SU-DHL-6 (cell line): ENCODE measurements around the gene MKS1.

Experiments used
- H2AFZ ChIP-seq: fragments of 200-600 bp; sonication (generic); 2 replicates; pipeline ENCODE4 v1.6.1; 2014; ENCODE audit warnings: low read depth, mild to moderate bottlenecking, moderate library complexity, mixed read lengths, antibody characterized with exemption, low read length; ENCODE audit not compliant: severe bottlenecking
- H3F3A ChIP-seq: fragments of 200-600 bp; shearing (Covaris generic); 2 replicates; pipeline ENCODE4 v1.6.0; 2016; ENCODE audit warnings: antibody characterized with exemption, mild to moderate bottlenecking; ENCODE audit not compliant: insufficient read depth
- H3K27ac ChIP-seq: fragments of 200-600 bp; sonication (generic); 2 replicates; pipeline ENCODE4 v1.5.1; 2016; ENCODE audit warnings: low read depth, mild to moderate bottlenecking, low read length, moderate library complexity, mixed read lengths
- H3K27me3 ChIP-seq: fragments of 200-600 bp; sonication (generic), shearing (Covaris generic); 2 replicates; pipeline ENCODE4 v1.6.0; 2014; ENCODE audit warnings: mild to moderate bottlenecking, low read length
- H3K36me3 ChIP-seq: fragments of 200-600 bp; sonication (generic); 2 replicates; pipeline ENCODE4 v1.6.1; 2014; ENCODE audit warnings: mild to moderate bottlenecking, low read length, mixed read lengths
- H3K4me2 ChIP-seq: fragments of 300-600, 200-600 bp; shearing (Covaris generic), sonication (generic); 2 replicates; pipeline ENCODE4 v1.6.0; 2014; ENCODE audit warnings: low read length, low read depth, mild to moderate bottlenecking; ENCODE audit not compliant: poor library complexity, severe bottlenecking
- H3K4me3 ChIP-seq: fragments of 200-600 bp; sonication (generic); 2 replicates; pipeline ENCODE4 v1.5.1; 2014; ENCODE audit warnings: antibody characterized with exemption, low read length, mild to moderate bottlenecking, mixed read lengths; ENCODE audit not compliant: insufficient read depth, poor library complexity, severe bottlenecking
- H3K79me2 ChIP-seq: fragments of 200-600 bp; sonication (generic); 2 replicates; pipeline ENCODE4 v1.6.1; 2014; ENCODE audit warnings: mild to moderate bottlenecking, low read length, moderate library complexity; ENCODE audit not compliant: insufficient read depth
- H3K9ac ChIP-seq: fragments of 200-600 bp; sonication (generic); 2 replicates; pipeline ENCODE4 v1.7.0; 2014; ENCODE audit warnings: mild to moderate bottlenecking, low read length
- H3K9me2 ChIP-seq: fragments of 200-600 bp; sonication (generic); replicated peaks from 2 replicates; pipeline ENCODE4 v1.6.1; 2014; ENCODE audit warnings: low read length; ENCODE audit not compliant: insufficient read depth
- H3K9me3 ChIP-seq: fragments of 200-600 bp; sonication (generic); 2 replicates; pipeline ENCODE4 v1.6.1; 2014; ENCODE audit warnings: low read length, mixed read lengths; ENCODE audit not compliant: insufficient read depth
- H4K20me1 ChIP-seq: fragments of 200-600 bp; sonication (generic); 2 replicates; pipeline ENCODE4 v1.6.1; 2014; ENCODE audit warnings: low read depth, mild to moderate bottlenecking, antibody characterized with exemption, low read length, moderate library complexity, mixed read lengths
- CTCF ChIP-seq: fragments of 200-600 bp; sonication (generic); IDR thresholded peaks from one replicate; pipeline ENCODE4 v1.5.1; 2017; ENCODE audit warnings: antibody characterized with exemption, mild to moderate bottlenecking, low read length, moderate library complexity; ENCODE audit not compliant: insufficient read depth, poor library complexity, severe bottlenecking
- EZH2phosphoT487 ChIP-seq: fragments of 200-600 bp; sonication (generic), shearing (Covaris generic); conservative IDR thresholded peaks from 2 replicates; pipeline ENCODE4 v1.6.1; 2018; ENCODE audit warnings: mild to moderate bottlenecking, antibody characterized with exemption, low read length, moderate library complexity, mixed read lengths

The MKS1 gene

GRCh38 chr17:58219789-58220183, 731 bp upstream of the MKS1 start:
- Histone ChIP-seq H3K79me2 (no peaks in the 10 kb centered on the region), H4K20me1 (no peaks in the 10 kb centered on the region), H3K9me2 (no peaks in the 10 kb centered on the region), H2AFZ (peak overlapping the region; percentile 87), H3F3A (no peaks in the 10 kb centered on the region), H3K36me3 (no peaks in the 10 kb centered on the region), H3K9me3 (no peaks in the 10 kb centered on the region), H3K4me2 (peak overlapping the region; percentile 59), H3K4me3 (peak overlapping the region; percentile 41), H3K27ac (no peak overlapping the region), H3K9ac (peak overlapping the region; percentile 36; the same call in 1 of the 2 replicates), H3K27me3 (no peaks in the 10 kb centered on the region)
- TF ChIP-seq CTCF = no peak
- no peak for TF ChIP-seq EZH2phosphoT487

GRCh38 chr17:58217766-58218165, 1.3 kb downstream of the MKS1 start:
- H3K9me3 ChIP-seq = no peaks in the 10 kb centered on the region
- H3K4me2 ChIP-seq = no peak overlapping the region

GRCh38 chr17:58215685-58216084, 3.4 kb downstream of the MKS1 start:
- no peaks in the 10 kb centered on the region for H3K9me2 ChIP-seq
- H3K79me2 ChIP-seq = no peaks in the 10 kb centered on the region
- no peaks in the 10 kb centered on the region for H3K27me3 ChIP-seq
- no peak overlapping the region for H2AFZ ChIP-seq
- no peak overlapping the region for H3K9ac ChIP-seq
- H4K20me1 ChIP-seq = no peaks in the 10 kb centered on the region
- TF ChIP-seq EZH2phosphoT487 = no peak
- no peaks in the 10 kb centered on the region for H3K36me3 ChIP-seq
- H3K4me2 ChIP-seq = no peak overlapping the region
- H3K4me3 ChIP-seq = no peak overlapping the region
- H3F3A ChIP-seq = no peaks in the 10 kb centered on the region
- H3K27ac ChIP-seq = no peak overlapping the region
- no peaks in the 10 kb centered on the region for H3K9me3 ChIP-seq

More at GRCh38 chr17:58217766-58218165, 1.3 kb downstream of the MKS1 start:
- H3K9ac ChIP-seq = no peak overlapping the region
- no peak overlapping the region for H3K4me3 ChIP-seq
- TF ChIP-seq CTCF (no peak), EZH2phosphoT487 (no peak)
- H4K20me1 ChIP-seq = no peaks in the 10 kb centered on the region
- no peak overlapping the region for H3K27ac ChIP-seq
- H3K27me3 ChIP-seq = no peaks in the 10 kb centered on the region
- H3K79me2 ChIP-seq = no peaks in the 10 kb centered on the region
- no peaks in the 10 kb centered on the region for H3F3A ChIP-seq
- no peaks in the 10 kb centered on the region for H3K36me3 ChIP-seq
- no peaks in the 10 kb centered on the region for H3K9me2 ChIP-seq
- no peak overlapping the region for H2AFZ ChIP-seq

GRCh38 chr17:58210922-58211321, 8.1 kb downstream of the MKS1 start:
- no peaks in the 10 kb centered on the region for H3K27me3 ChIP-seq
- no peaks in the 10 kb centered on the region for H3K9me3 ChIP-seq
- H3K4me3 ChIP-seq = no peak overlapping the region
- H4K20me1 ChIP-seq = no peaks in the 10 kb centered on the region
- no peaks in the 10 kb centered on the region for H3K79me2 ChIP-seq
- TF ChIP-seq CTCF (peak; percentile 19), EZH2phosphoT487 (no peak)
- H3K9me2 ChIP-seq = no peaks in the 10 kb centered on the region
- H3F3A ChIP-seq = no peaks in the 10 kb centered on the region
- no peak overlapping the region for H3K27ac ChIP-seq
- no peak overlapping the region for H3K9ac ChIP-seq
- H3K4me2 ChIP-seq = no peak overlapping the region
- H3K36me3 ChIP-seq = no peaks in the 10 kb centered on the region
- no peak overlapping the region for H2AFZ ChIP-seq
